GM18498 (cell line): ENCODE measurements around the gene ZBTB7C.

Experiments
- ATAC-seq: cut with Tn5 transposase; IDR thresholded peaks from one replicate; pipeline ENCODE4 v1.9.1; 2021; ENCODE audit warnings: mild to moderate bottlenecking, moderate library complexity; ENCODE audit not compliant: unreplicated experiment

Gene ZBTB7C

GRCh38 chr18:47983946-47984345, 425.2 kb downstream of the ZBTB7C start:
- ATAC-seq: no peak

- ATAC-seq: no peak
Observed at GRCh38 chr18:47983055-47983454, 426.1 kb downstream of the ZBTB7C start.

- no peak for ATAC-seq
Observed at GRCh38 chr18:47981830-47982229, 427.4 kb downstream of the ZBTB7C start.

GRCh38 chr18:47981320-47981719, 427.9 kb downstream of the ZBTB7C start:
- ATAC-seq: no peak

GRCh38 chr18:47979611-47980200, 429.5 kb downstream of the ZBTB7C start:
- no peak for ATAC-seq

GRCh38 chr18:47978603-47979002, 430.6 kb downstream of the ZBTB7C start:
- ATAC-seq: no peak

GRCh38 chr18:47978141-47978540, 431.0 kb downstream of the ZBTB7C start:
- no peak for ATAC-seq
